ENCODE measurements around the gene SF3B6. TPM values are rescaled to one million over a fixed set of nuclear protein-coding genes. Genes with fewer than 3 reads are reported as not detected.

Gene SF3B6
- total RNA-seq, 4 donors from 2014 or later, result 86.1 to 157 (median 110) TPM

DNA sequence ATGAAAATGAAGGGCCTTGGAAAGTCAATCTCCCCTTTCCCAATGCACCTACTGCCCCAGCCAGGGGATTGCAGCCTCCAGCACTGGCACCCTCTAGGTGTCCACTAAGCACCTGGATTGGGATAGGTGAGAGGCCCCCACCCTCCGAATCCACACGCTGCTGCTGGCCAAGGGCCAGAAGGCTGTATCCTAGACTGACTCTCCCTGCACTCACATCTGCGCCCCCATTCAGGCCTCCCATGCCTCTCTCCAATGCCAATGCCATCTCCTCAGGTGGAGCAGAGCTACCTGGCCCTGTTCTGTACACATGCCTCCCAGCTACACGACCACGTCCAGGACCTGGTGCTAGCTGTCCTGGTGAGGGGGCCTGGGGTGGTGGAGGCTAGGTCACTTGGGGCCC lies 56.4 kb downstream of the SF3B6 start:
- no peak overlapping the region for H3K27ac ChIP-seq
- no peak overlapping the region for H3K4me3 ChIP-seq (replicated peaks in 1 of 3)
- no peak for DNase-seq
- H3K36me3 ChIP-seq, result no peaks in the 10 kb centered on the region
- no peaks in the 10 kb centered on the region for H3K4me1 ChIP-seq
- WGBS, 2 donors, result 65 to 85% methylated on average over 3 to 5 of the region's 5 CpGs
- TF ChIP-seq, protein P1, sequence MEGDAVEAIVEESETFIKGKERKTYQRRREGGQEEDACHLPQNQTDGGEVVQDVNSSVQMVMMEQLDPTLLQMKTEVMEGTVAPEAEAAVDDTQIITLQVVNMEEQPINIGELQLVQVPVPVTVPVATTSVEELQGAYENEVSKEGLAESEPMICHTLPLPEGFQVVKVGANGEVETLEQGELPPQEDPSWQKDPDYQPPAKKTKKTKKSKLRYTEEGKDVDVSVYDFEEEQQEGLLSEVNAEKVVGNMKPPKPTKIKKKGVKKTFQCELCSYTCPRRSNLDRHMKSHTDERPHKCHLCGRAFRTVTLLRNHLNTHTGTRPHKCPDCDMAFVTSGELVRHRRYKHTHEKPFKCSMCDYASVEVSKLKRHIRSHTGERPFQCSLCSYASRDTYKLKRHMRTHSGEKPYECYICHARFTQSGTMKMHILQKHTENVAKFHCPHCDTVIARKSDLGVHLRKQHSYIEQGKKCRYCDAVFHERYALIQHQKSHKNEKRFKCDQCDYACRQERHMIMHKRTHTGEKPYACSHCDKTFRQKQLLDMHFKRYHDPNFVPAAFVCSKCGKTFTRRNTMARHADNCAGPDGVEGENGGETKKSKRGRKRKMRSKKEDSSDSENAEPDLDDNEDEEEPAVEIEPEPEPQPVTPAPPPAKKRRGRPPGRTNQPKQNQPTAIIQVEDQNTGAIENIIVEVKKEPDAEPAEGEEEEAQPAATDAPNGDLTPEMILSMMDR (IDR thresholded peaks at IDR 0.05), result no peak
- TF ChIP-seq POLR2A (IDR thresholded peaks at IDR 0.05), result no peak
- intact Hi-C loops (cut with DNase I), result no loop called here
- no peaks in the 10 kb centered on the region for H3K9me3 ChIP-seq
- H3K27me3 ChIP-seq, result no peaks in the 10 kb centered on the region

- Histone ChIP-seq H3K4me1 (no peaks in the 10 kb centered on the region), H3K27me3 (no peaks in the 10 kb centered on the region), H3K4me3 (replicated peaks in 1 of 3) (no peak overlapping the region), H3K9me3 (no peaks in the 10 kb centered on the region), H3K36me3 (no peaks in the 10 kb centered on the region), H3K27ac (no peak overlapping the region)
- DNase-seq, result no peak
- WGBS, 2 donors, result 85 to 86% methylated on average over 9 of the region's 9 CpGs
- no peak for TF ChIP-seq POLR2A (IDR thresholded peaks at IDR 0.05)
- TF ChIP-seq, protein P1 (IDR thresholded peaks at IDR 0.05), result no peak
- intact Hi-C loops (cut with DNase I), result no loop called here
Measured at GRCh38 chr2:24018241-24018640, 57.9 kb downstream of the SF3B6 start.

GRCh38 chr2:24017711-24018110 lies 58.4 kb downstream of the SF3B6 start:
- no peak for TF ChIP-seq POLR2A (IDR thresholded peaks at IDR 0.05)
- TF ChIP-seq, protein P1 (IDR thresholded peaks at IDR 0.05), result no peak
- Histone ChIP-seq H3K9me3 (no peaks in the 10 kb centered on the region), H3K27me3 (no peaks in the 10 kb centered on the region), H3K36me3 (no peaks in the 10 kb centered on the region), H3K4me1 (no peaks in the 10 kb centered on the region), H3K4me3 (replicated peaks in 1 of 3) (no peak overlapping the region), H3K27ac (no peak overlapping the region)
- 84 to 87% methylated on average over 6 to 8 of the region's 8 CpGs for WGBS, 2 donors
- DNase-seq, result no peak
- intact Hi-C loops (cut with DNase I), result no loop called here

Small RNA genes lying within 50 kb of the gene (small RNA-seq; reads per million reads assigned to genes)
- not detected for gene RNU6-370P

Other genes starting within 250 kb of the SF3B6 start
- 10 to 100 TPM; 32.8 to 49.3 (median 37.3) TPM for gene ATAD2B, start 149.2 kb downstream of the SF3B6 start, total RNA-seq
- gene UBXN2A, start 135.9 kb downstream of the SF3B6 start, total RNA-seq, result 10 to 100 TPM; 10.7 to 14.9 (median 13.7) TPM
- gene MFSD2B, start 66.2 kb downstream of the SF3B6 start, total RNA-seq, result not detected
- 1 to 10 TPM; 3.0 to 6.0 (median 4.6) TPM for gene WDCP, start 28.9 kb downstream of the SF3B6 start, total RNA-seq
- gene FKBP1B, start 26.6 kb downstream of the SF3B6 start, total RNA-seq, result 10 to 100 TPM in 1 of 4 donors, 1 to 10 TPM in 3; 5.8 to 15.5 (median 6.4) TPM
- gene TP53I3, start 8.5 kb upstream of the SF3B6 start, total RNA-seq, result 10 to 100 TPM; 14.5 to 38.4 (median 31.0) TPM
- gene PFN4, start 47.0 kb upstream of the SF3B6 start, total RNA-seq, result 1 to 10 TPM in 3 of 4 donors, not detected in 1; 1.0 to 3.5 (median 2.0) TPM
- gene FAM228B, start 47.1 kb upstream of the SF3B6 start, total RNA-seq, result 10 to 100 TPM; 19.4 to 44.5 (median 22.1) TPM
- gene FAM228A, start 98.7 kb upstream of the SF3B6 start, total RNA-seq, result 1 to 10 TPM; 1.3 to 2.0 (median 1.8) TPM

Data from thyroid gland (tissue), 4 donors.